Measurements from ENCODE around the gene SLC16A13.

- no peak for TF ChIP-seq CTCF (conservative IDR thresholded peaks at IDR 0.05)
- TF ChIP-seq EZH2 (IDR thresholded peaks at IDR 0.05; ENCODE audit: low read depth): no peak
Measured at GRCh38 chr17:7047566-7047965, 11.8 kb downstream of the SLC16A13 start.

Measured in PC-9 (cell line).